Medulla oblongata (tissue), 1 donor: Measurements from ENCODE around the gene KDSR.

ENCODE experiments used
- DNase-seq: peaks from one replicate; pipeline ENCODE4 v3.0.0-alpha.2; 2015; ENCODE audit errors: extremely low spot score

KDSR gene

DNA sequence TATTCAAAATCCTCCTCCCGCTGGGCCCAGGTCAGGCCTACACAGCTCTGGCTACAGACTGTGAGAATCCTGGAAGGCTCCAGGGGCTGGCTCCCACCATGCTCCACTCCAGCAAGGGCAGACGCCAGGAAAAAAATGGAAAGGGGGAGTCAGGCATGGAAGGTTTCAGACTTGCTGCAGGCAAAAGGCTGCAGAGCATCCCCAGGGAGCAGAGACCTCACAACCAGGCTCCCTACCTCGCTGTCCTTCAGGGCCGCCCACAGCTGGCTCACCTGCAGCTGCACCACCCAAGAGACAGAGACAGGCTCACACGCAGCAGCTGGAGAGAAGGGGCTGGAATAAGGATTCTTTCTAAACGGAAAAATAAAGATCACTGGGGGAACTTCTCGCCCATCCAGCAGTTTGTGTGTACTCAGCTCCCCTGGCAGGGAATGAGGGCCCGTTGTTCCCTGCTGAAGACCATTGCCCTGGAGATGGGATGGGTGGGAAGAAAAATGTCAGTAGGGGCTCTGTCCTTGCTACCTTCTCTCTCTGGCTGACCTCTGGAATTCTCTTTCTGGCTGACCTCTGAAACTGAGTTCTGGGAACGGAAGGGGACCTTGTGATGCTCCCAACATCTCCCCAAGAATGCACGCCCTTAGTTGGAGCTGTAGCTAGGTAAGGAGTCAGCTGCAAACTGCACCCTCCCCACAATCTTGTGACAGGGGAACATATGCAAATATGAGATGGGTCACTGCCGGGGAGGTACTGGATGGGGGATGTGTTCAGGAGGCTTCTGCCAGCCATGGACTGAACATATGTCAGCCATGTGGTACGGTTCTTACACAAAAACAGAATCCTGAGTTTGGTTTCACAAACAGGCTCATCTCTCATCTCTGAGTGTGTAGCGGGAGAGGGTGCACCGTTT is 81.9 kb downstream of the KDSR start:
- peak; percentile 48 for DNase-seq

DNA sequence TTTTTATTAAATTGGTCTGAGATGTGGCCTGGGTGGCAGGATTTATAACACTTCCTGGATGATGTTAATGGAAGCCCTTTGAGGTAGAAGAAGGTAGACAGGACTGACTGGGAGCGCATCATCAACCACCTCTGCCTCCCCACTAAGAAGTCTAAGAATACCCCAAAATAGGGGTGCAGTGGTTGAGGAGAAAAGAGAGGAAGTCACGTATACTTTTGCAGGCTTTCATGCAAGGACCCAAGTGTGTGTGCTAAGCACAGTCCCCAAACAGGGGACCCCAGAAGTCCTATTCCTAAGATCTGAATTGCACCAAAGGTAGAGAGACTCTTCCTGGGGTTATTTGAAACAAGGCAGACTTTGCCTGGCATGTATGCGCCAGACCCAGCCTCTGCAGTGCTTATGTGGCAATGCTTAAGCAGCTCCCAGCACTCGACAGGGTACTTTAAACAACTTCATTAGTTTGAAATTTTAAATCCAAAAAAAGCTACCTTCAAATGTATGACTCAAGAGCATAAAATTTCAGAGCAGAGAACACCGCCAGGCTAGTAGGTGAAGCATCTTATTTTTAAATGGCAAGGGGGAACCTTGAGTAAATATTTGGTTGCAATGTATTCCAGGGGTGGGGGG is 82.7 kb downstream of the KDSR start:
- no peak for DNase-seq

DNA sequence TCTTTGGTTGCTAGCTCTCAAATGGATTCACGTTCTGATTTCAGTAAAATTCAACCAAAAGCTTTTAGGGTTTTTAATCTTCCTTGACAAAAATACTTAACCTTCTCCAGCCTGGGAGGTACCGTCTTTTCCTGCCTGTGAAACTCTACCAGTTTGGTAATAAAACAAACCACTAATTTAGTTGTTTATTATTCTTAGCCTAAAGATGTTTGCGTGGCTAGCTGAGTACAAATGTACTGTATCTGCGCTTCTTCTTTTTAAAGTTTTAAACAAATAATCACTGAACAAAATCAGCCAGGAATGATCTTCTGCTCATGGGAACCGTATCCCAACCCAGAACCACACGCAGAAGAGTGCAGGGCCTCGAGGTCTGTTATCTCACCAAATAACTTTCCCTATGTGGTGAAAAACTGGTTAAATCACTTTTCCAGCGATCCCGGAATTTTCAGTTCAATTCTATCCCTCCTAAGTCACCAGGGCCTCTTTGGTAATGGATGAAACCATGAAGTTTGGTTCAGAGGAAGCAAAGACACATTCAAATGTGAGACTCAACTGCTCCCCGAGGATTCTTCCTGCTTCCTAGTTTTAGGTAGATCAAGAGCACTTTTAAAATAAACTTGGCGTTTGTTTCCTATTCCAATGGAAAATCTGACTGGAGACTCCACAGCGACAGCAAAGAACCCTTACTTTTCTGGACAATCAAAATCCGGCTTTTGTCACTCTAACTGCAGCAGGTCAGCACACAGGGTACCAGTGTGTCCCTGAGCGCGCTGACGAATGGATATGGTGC is 83.5 kb downstream of the KDSR start:
- no peak for DNase-seq

DNA sequence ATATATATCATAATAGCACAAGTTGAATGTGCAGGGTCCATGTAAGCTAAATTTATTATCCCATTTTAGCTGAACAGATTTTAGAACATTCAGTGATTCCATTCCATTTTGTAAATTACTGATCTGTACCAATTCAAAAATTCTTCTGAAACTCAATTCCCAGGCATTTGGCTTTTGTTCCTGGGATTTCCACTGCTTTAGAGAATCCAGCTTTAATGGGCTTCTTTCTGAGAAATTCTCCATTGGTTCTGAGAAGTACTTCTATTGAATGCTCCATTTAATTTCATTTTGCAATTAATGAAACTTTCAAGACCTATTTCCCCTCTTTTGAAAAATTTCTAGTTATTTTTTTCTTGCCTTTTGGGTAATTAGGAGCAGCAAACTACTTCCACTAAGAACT is 84.2 kb downstream of the KDSR start:
- DNase-seq = no peak
